Uterus (tissue), 4 donors: ENCODE measurements around the gene ATP5F1E. TPM values are rescaled to one million over a fixed set of nuclear protein-coding genes. Genes with fewer than 3 reads are reported as not detected.
A peak's percentile ranks its signal among the peaks of the same experiment; 100 is the strongest.
"Not testable (repeated sequence)": the region's sequence is repeated elsewhere in the genome, so short reads cannot be mapped to it uniquely, and the experiment has no call there.

ENCODE experiments used
- DNase-seq, 2 donors: peaks; one replicate each; pipeline ENCODE4 v3.0.0-alpha.2; 2019 to 2020
- H3K27ac ChIP-seq, 2 donors: fragments of 200-600 bp; sonication (generic); 1 replicate in 1 of 2; 2 replicates in 1 of 2; pipeline ENCODE4 v1.5.1; 2016 to 2018
- H3K27me3 ChIP-seq, 2 donors: fragments of 200-600 bp; sonication (generic); one replicate each; pipeline ENCODE4 v1.5.1; 2018 to 2019; ENCODE audit warnings: control low read depth in 1 of 2
- H3K36me3 ChIP-seq, 2 donors: fragments of 200-600 bp; sonication (generic); one replicate each; pipeline ENCODE4 v1.5.1; 2019; ENCODE audit warnings: control low read depth in 1 of 2
- H3K4me1 ChIP-seq, 2 donors: fragments of 200-600 bp; sonication (generic); one replicate each; pipeline ENCODE4 v1.5.1; 2018 to 2019; ENCODE audit warnings: control low read depth in 1 of 2
- H3K4me3 ChIP-seq, 2 donors: fragments of 200-600 bp; sonication (generic); 1 replicate in 1 of 2; 2 replicates in 1 of 2; pipeline ENCODE4 v1.5.1; 2018 to 2019; ENCODE audit warnings: mild to moderate bottlenecking in 1 of 2
- H3K9me3 ChIP-seq, 2 donors: fragments of 200-600 bp; sonication (generic); one replicate each; pipeline ENCODE4 v1.5.1; 2019; ENCODE audit warnings: control low read depth in 1 of 2
- CTCF ChIP-seq, 4 experiments: fragments of 200-600 bp in 2 of 4; fragments of 450-650 bp in 2 of 4; sonication (generic) in 2 of 4; IDR thresholded peaks; one replicate each; pipeline ENCODE4 v1.5.1; 2016 to 2019; ENCODE audit warnings: antibody characterized with exemption in 4 of 4, mild to moderate bottlenecking in 2 of 4, moderate library complexity in 1 of 4
- POLR2A ChIP-seq, 2 donors: fragments of 450-650 bp; IDR thresholded peaks; one replicate each; pipeline ENCODE4 v1.6.1; 2016; ENCODE audit warnings: antibody characterized with exemption in 2 of 2, mild to moderate bottlenecking in 1 of 2, moderate library complexity in 1 of 2
- intact Hi-C: fragments of 100-400 bp; cut with DNase I; formaldehyde crosslinking; loops from one replicate; pipeline ENCODE4 v1.15.1; 2023; ENCODE audit warnings: low total_unique reads
- total RNA-seq, 4 donors: library from RNA; depleted of rRNA in 3 of 4; stranded (reverse); fragments of >200 nt in 3 of 4; gene quantifications; one replicate each; pipeline versions ENCODE4 v1.1.0 to v1.2.4, GENCODE V29; 2014 to 2023
- donor health status: DM: yes; HTN: yes; CAD: no.

The ATP5F1E gene
- total RNA-seq, 4 donors from 2014 or later: 5.6 to 42.4 (median 21.1) TPM

DNA sequence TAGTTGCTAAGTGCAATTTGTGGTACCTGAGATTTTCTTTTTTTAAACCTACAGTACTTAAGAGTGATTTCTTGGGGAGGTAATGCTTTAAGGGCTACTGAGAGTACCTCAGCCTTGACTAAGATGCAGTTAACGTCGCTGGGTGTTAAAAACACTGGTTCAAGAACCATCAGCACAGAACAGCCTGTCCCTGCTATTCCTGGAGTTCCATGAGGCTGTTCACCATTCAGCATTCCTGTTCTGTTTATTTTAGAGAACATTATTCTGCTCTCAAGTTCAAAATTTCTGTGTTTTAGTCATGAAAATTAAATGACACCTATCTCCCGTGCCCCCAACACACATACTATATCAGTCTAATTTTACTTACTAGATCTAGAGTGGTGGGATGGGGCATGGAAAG is 12.2 kb upstream of the ATP5F1E start:
- TF ChIP-seq CTCF (IDR thresholded peaks at IDR 0.05) (no peak), POLR2A (IDR thresholded peaks at IDR 0.05) (no peak)
- H3K27ac ChIP-seq: no peak overlapping the region
- no peak for DNase-seq
- H3K9me3 ChIP-seq: no peaks in the 10 kb centered on the region
- intact Hi-C loops: no loop called here
- H3K4me3 ChIP-seq: no peak overlapping the region
- H3K36me3 ChIP-seq: no peaks in the 10 kb centered on the region
- H3K27me3 ChIP-seq: no peaks in the 10 kb centered on the region
- H3K4me1 ChIP-seq: no peaks in the 10 kb centered on the region

GRCh38 chr20:59043698-59044097 is 11.6 kb upstream of the ATP5F1E start:
- Histone ChIP-seq H3K27me3 (no peaks in the 10 kb centered on the region), H3K9me3 (no peaks in the 10 kb centered on the region), H3K27ac (peak overlapping the region in 1 of 2 donors; percentile 3), H3K4me3 (no peak overlapping the region), H3K4me1 (no peaks in the 10 kb centered on the region), H3K36me3 (no peaks in the 10 kb centered on the region)
- DNase-seq: no peak
- intact Hi-C loops: no loop called here
- no peak for TF ChIP-seq POLR2A (IDR thresholded peaks at IDR 0.05)
- TF ChIP-seq CTCF (IDR thresholded peaks at IDR 0.05): no peak

GRCh38 chr20:59042796-59043631 is 10.9 kb upstream of the ATP5F1E start:
- H3K27ac ChIP-seq: peak overlapping the region; percentile 65 to 81
- TF ChIP-seq CTCF (IDR thresholded peaks at IDR 0.05) (peak in 2 of 4 experiments; percentile 30 to 42), POLR2A (IDR thresholded peaks at IDR 0.05) (peak in 1 of 2 donors; percentile 59)
- H3K27me3 ChIP-seq: no peaks in the 10 kb centered on the region
- intact Hi-C loops: no loop called here
- H3K9me3 ChIP-seq: no peaks in the 10 kb centered on the region
- DNase-seq: peak; percentile 88 to 93
- H3K4me3 ChIP-seq: peak overlapping the region; percentile 64 to 75
- H3K4me1 ChIP-seq: no peaks in the 10 kb centered on the region
- no peaks in the 10 kb centered on the region for H3K36me3 ChIP-seq

DNA sequence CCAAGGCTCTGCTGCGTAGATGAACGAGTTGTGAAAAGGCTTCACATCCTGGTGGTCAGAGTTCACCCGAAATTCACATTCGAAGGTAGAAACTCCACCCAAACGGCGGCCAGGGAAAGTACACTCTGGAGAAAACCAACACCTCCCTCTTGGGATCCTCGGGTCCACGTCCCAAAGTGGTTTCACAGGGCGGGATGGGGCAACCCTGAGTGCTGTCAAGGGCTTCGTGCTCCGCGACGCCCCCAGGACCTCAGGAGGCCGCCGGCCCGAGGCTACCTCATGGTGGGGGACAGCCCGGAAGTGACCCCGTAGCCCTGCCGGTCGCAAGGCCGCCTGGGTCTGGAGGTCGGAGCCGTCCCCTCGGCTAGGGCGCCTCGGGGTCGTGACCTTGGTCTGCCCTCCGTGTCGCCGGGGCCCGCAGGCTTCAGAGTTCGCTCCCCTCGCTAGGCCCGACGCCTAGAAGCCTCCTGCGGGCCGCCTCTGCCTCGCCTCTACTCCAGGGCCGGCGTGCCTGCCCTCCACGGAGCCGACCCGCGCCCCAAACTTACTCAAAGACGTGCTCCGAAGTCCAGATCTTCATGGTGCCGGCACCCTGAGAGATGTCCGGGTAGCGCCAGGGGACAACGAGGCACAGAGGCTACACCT is 10.1 kb upstream of the ATP5F1E start, which contains the start of gene PRELID3B:
TSS of gene PRELID3B (minus strand) at position 636 of the 645 bp plus-strand sequence. CDS start at position 580, 56 bp downstream.
- no peaks in the 10 kb centered on the region for H3K27me3 ChIP-seq
- no peaks in the 10 kb centered on the region for H3K9me3 ChIP-seq
- no peak for TF ChIP-seq POLR2A (IDR thresholded peaks at IDR 0.05)
- no peak for TF ChIP-seq CTCF (IDR thresholded peaks at IDR 0.05)
- H3K36me3 ChIP-seq: no peaks in the 10 kb centered on the region
- no peak for DNase-seq
- H3K4me3 ChIP-seq: peak within 1 kb of the TSS; percentile 64 to 75
- H3K27ac ChIP-seq: peak within 1 kb of the TSS; percentile 65 to 81
- intact Hi-C loops: no loop called here
- no peaks in the 10 kb centered on the region for H3K4me1 ChIP-seq

- H3K27ac ChIP-seq: peak overlapping the region in 1 of 2 donors; percentile 81
- not testable (repeated sequence) for H3K9me3 ChIP-seq
These were observed 9.4 kb upstream of the ATP5F1E start for GRCh38 chr20:59041487-59041886.

More at GRCh38 chr20:59041487-59041886, 9.4 kb upstream of the ATP5F1E start:
- H3K27me3 ChIP-seq, intact Hi-C loops, H3K36me3 ChIP-seq, DNase-seq, H3K4me1 ChIP-seq: not testable (repeated sequence)
- H3K4me3 ChIP-seq: peak overlapping the region; percentile 64 to 75
